HCT116 (cell line): ENCODE results near the gene HRK. TPM values are rescaled to one million over a fixed set of nuclear protein-coding genes. Genes with fewer than 3 reads are reported as not detected.

Experiments
- ATAC-seq: fragments of 200-7000 bp; cut with Tn5 transposase; 2 replicates; pipeline ENCODE4 v1.9.1; 2020; ENCODE audit warnings: mild to moderate bottlenecking, moderate library complexity
- BruUV-seq: library from RNA; stranded (reverse); fragments of 400-500 nt; replicated peaks from 2 replicates; lab custom pipeline; 2021; lab: Mats Ljungman, UMichigan
- CTCF ChIA-PET: fragments of 300-600 bp; sonication (Branson Sonifier 250); formaldehyde crosslinking; loops from one replicate; lab custom pipeline; 2021; ENCODE audit warnings: antibody characterized with exemption; lab: Charles Lee
- POLR2A ChIA-PET: fragments of 300-600, 350-600 bp; sonication (Branson Sonifier 250); formaldehyde crosslinking; loops from one replicate; lab custom pipeline; 2021; ENCODE audit warnings: antibody characterized with exemption; lab: Charles Lee
- RAD21 ChIA-PET, 2 experiments: fragments of 300-600 bp; sonication (Branson Sonifier 250); formaldehyde crosslinking; loops; one replicate each; lab custom pipeline; 2023; ENCODE audit warnings: low total read pairs in 2 of 2; ENCODE audit not compliant: uncharacterized antibody in 2 of 2, unreplicated experiment in 2 of 2, low non-redundant PET in 1 of 2; lab: Charles Lee
- DNase-seq: peaks from one replicate; pipeline ENCODE4 v3.0.0-alpha.2; 2010; ENCODE audit warnings: low read depth, low spot score
- H2AFZ ChIP-seq: fragments of 200-600 bp; shearing (Covaris generic), sonication (generic); 2 replicates; pipeline ENCODE4 v1.6.1; 2017; ENCODE audit warnings: low read depth, mixed run types, mixed read lengths, antibody characterized with exemption, low read length; ENCODE audit not compliant: poor library complexity, severe bottlenecking
- H3K27ac ChIP-seq: 2 replicates; pipeline ENCODE4 v1.5.1; 2012; ENCODE audit warnings: low read depth, low read length
- H3K27me3 ChIP-seq: fragments of 200-600 bp; sonication (generic); 2 replicates; pipeline ENCODE4 v1.6.1; 2016; ENCODE audit warnings: mixed run types, low read length, mixed read lengths; ENCODE audit not compliant: insufficient read depth
- H3K36me3 ChIP-seq, 2 experiments: fragments of 200-500 bp in 1 of 2; fragments of 200-600 bp in 1 of 2; sonication (Bioruptor generic) in 1 of 2; sonication (generic) in 1 of 2; 2 replicates each; pipeline versions ENCODE4 v1.5.1 to v1.6.1; 2014 to 2016; ENCODE audit warnings: low read length in 2 of 2, inconsistent platforms in 1 of 2, mixed read lengths in 1 of 2, mixed run types in 1 of 2; ENCODE audit not compliant: insufficient read depth in 2 of 2, control insufficient read depth in 1 of 2
- H3K4me1 ChIP-seq, 2 experiments: fragments of 200-600 bp in 1 of 2; sonication (generic) in 1 of 2; 2 replicates each; pipeline versions ENCODE4 v1.5.1 to v1.6.1; 2012 to 2017; ENCODE audit warnings: low read length in 2 of 2, inconsistent platforms in 1 of 2, mild to moderate bottlenecking in 1 of 2, mixed read lengths in 1 of 2, mixed run types in 1 of 2, moderate library complexity in 1 of 2; ENCODE audit not compliant: insufficient read depth in 2 of 2, control insufficient read depth in 1 of 2
- H3K4me2 ChIP-seq: fragments of 200-600 bp; sonication (generic); 2 replicates; pipeline ENCODE4 v1.6.1; 2017; ENCODE audit warnings: mixed run types, low read length, mixed read lengths
- H3K4me3 ChIP-seq, 2 experiments: fragments of 200-600 bp in 1 of 2; sonication (generic) in 1 of 2; replicated peaks in 1 of 2; 2 replicates each; pipeline ENCODE4 v1.5.1; 2011 to 2016; ENCODE audit warnings: low read length in 2 of 2, control low read depth in 1 of 2, low read depth in 1 of 2, mild to moderate bottlenecking in 1 of 2, mixed read lengths in 1 of 2, mixed run types in 1 of 2
- H3K79me2 ChIP-seq: fragments of 200-600 bp; sonication (generic); 2 replicates; pipeline ENCODE4 v1.6.1; 2017; ENCODE audit warnings: mild to moderate bottlenecking, mixed run types, low read length, moderate library complexity, mixed read lengths; ENCODE audit not compliant: insufficient read depth
- H3K9ac ChIP-seq: fragments of 200-600 bp; sonication (generic); 2 replicates; pipeline ENCODE4 v1.6.1; 2016; ENCODE audit warnings: low read length, mixed read lengths
- H3K9me2 ChIP-seq: fragments of 200-600 bp; sonication (generic), shearing (Covaris generic); 2 replicates; pipeline ENCODE4 v1.6.1; 2017; ENCODE audit warnings: mixed run types, mild to moderate bottlenecking, moderate library complexity; ENCODE audit not compliant: insufficient read depth
- H3K9me3 ChIP-seq, 2 experiments: fragments of 200-500 bp in 1 of 2; fragments of 200-600 bp in 1 of 2; sonication (Bioruptor generic) in 1 of 2; sonication (generic) in 1 of 2; 2 replicates each; pipeline ENCODE4 v1.6.1; 2014 to 2017; ENCODE audit warnings: low read length in 2 of 2, mixed read lengths in 2 of 2, inconsistent platforms in 1 of 2, low read depth in 1 of 2, mild to moderate bottlenecking in 1 of 2, mixed run types in 1 of 2, moderate library complexity in 1 of 2; ENCODE audit not compliant: control insufficient read depth in 1 of 2, insufficient read depth in 1 of 2
- H4K20me1 ChIP-seq: fragments of 200-600 bp; sonication (generic), shearing (Covaris generic); 2 replicates; pipeline ENCODE4 v1.6.1; 2017; ENCODE audit warnings: mixed run types, mild to moderate bottlenecking, moderate library complexity; ENCODE audit not compliant: insufficient read depth
- CEBPB ChIP-seq: IDR thresholded peaks from 2 replicates; pipeline ENCODE4 v1.6.1; 2012; ENCODE audit warnings: low read depth
- CTCF ChIP-seq, 3 experiments: fragments of 200-600 bp in 1 of 3; sonication (generic) in 1 of 3; IDR thresholded peaks in 2 of 3; conservative IDR thresholded peaks in 1 of 3; 2 replicates each; pipeline ENCODE4 v1.5.1; 2012 to 2017; ENCODE audit warnings: low read depth in 2 of 3, low read length in 2 of 3, antibody characterized with exemption in 1 of 3, borderline replicate concordance in 1 of 3, control low read depth in 1 of 3, mild to moderate bottlenecking in 1 of 3, mixed read lengths in 1 of 3, mixed run types in 1 of 3, moderate library complexity in 1 of 3; ENCODE audit not compliant: insufficient read depth in 1 of 3
- ELF1 ChIP-seq: IDR thresholded peaks from 2 replicates; pipeline ENCODE4 v1.6.1; 2012; ENCODE audit warnings: low read depth, borderline replicate concordance
- FOSL1 ChIP-seq: IDR thresholded peaks from 2 replicates; pipeline ENCODE4 v1.6.1; 2012; ENCODE audit warnings: low read depth
- JUND ChIP-seq: IDR thresholded peaks from 2 replicates; pipeline ENCODE4 v1.6.1; 2012
- SIN3A ChIP-seq: IDR thresholded peaks from 2 replicates; pipeline ENCODE4 v1.6.1; 2012; ENCODE audit warnings: low read depth
- SP1 ChIP-seq: IDR thresholded peaks from 2 replicates; pipeline ENCODE4 v1.6.1; 2012; ENCODE audit warnings: low read depth
- SRF ChIP-seq: IDR thresholded peaks from 2 replicates; pipeline ENCODE4 v1.6.1; 2012; ENCODE audit warnings: low read depth
- TCF7L2 ChIP-seq: IDR thresholded peaks from 2 replicates; pipeline ENCODE4 v1.7.0; 2011; ENCODE audit warnings: borderline replicate concordance, inconsistent platforms; ENCODE audit not compliant: insufficient read depth, insufficient read length; ENCODE audit errors: extremely low read depth
- YY1 ChIP-seq: IDR thresholded peaks from 2 replicates; pipeline ENCODE4 v1.6.1; 2011; ENCODE audit warnings: low read length, low read depth, moderate library complexity, mild to moderate bottlenecking; ENCODE audit not compliant: insufficient replicate concordance; ENCODE audit errors: extremely low read depth
- ZBTB33 ChIP-seq: IDR thresholded peaks from 2 replicates; pipeline ENCODE4 v1.6.1; 2011; ENCODE audit warnings: mild to moderate bottlenecking, low read length, moderate library complexity; ENCODE audit not compliant: insufficient replicate concordance; ENCODE audit errors: extremely low read depth
- ZFX ChIP-seq: fragments of 450-650 bp; IDR thresholded peaks from 2 replicates; pipeline ENCODE4 v1.6.1; 2017
- intact Hi-C: fragments of 100-400 bp; cut with micrococcal nuclease; formaldehyde crosslinking; loops from 2 replicates; pipeline ENCODE4 v1.10.0; 2022
- total RNA-seq: library from RNA; stranded (reverse); gene quantifications from one replicate; pipeline ENCODE4 v1.2.1, GENCODE V29; 2021; ENCODE audit not compliant: unreplicated experiment

HRK gene
- total RNA-seq, 1 experiment from 2014 or later = 4.3 TPM

GRCh38 chr12:116827432-116827831 is 53.8 kb downstream of the HRK start:
- TF ChIP-seq ELF1 (no peak), CEBPB (no peak), JUND (no peak), FOSL1 (no peak), ZBTB33 (no peak), YY1 (no peak), SP1 (no peak), SIN3A (no peak), CTCF (IDR thresholded peaks at IDR 0.05 in 2 of 3, conservative IDR thresholded peaks at IDR 0.05 in 1 of 3; ENCODE audit: borderline replicate concordance in 1 of 3, insufficient read depth in 1 of 3, low read depth in 2 of 3, low read length in 2 of 3) (no peak), SRF (no peak), TCF7L2 (no peak), ZFX (no peak)

More at GRCh38 chr12:116827432-116827831, 53.8 kb downstream of the HRK start:
- Histone ChIP-seq H3K9me2 (no peaks in the 10 kb centered on the region), H3K4me2 (no peak overlapping the region), H3K79me2 (no peaks in the 10 kb centered on the region), H3K9ac (no peak overlapping the region), H4K20me1 (no peaks in the 10 kb centered on the region), H2AFZ (no peak overlapping the region), H3K4me3 (no peak overlapping the region), H3K27ac (no peak overlapping the region), H3K4me1 (no peaks in the 10 kb centered on the region), H3K36me3 (peaks cover 0 to under 1% of the 10 kb centered on the region in 2 experiments; a peak in 1 of 4 replicates), H3K9me3 (no peaks in the 10 kb centered on the region), H3K27me3 (no peaks in the 10 kb centered on the region)
- ChIA-PET POLR2A (no interaction called here), CTCF (no interaction called here), RAD21 (no interaction called here)
- DNase-seq (no peak), ATAC-seq (no peak)
- intact Hi-C loops = no loop called here
- BruUV-seq = no TSS peak
